GM21515 (cell line): ENCODE results near the gene PLA2G4A.

ENCODE experiments used
- ATAC-seq: cut with Tn5 transposase; IDR thresholded peaks from one replicate; pipeline ENCODE4 v1.9.1; 2021; ENCODE audit not compliant: unreplicated experiment

Gene PLA2G4A

DNA sequence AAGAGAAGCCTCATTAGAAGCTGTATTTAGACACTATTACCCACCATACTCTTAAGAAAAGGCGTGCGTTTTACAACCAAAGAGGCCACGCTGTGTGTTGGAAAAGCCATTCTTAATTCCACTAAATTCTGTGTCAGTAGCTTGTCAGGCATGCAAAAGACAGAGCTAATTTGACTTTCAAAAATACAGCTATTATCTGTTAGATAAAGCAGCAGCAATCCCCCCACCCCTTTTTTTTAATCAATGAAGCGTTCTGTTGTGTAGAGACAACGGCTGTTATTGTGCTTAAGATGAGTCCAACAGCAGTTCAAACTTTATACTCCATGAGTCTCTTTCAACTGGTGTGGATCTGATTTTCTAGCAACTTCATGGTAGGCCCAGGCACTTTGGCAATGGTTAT lies 43.5 kb downstream of the PLA2G4A start:
- no peak for ATAC-seq

- no peak for ATAC-seq
These were observed 44.9 kb downstream of the PLA2G4A start for GRCh38 chr1:186873687-186874086.

DNA sequence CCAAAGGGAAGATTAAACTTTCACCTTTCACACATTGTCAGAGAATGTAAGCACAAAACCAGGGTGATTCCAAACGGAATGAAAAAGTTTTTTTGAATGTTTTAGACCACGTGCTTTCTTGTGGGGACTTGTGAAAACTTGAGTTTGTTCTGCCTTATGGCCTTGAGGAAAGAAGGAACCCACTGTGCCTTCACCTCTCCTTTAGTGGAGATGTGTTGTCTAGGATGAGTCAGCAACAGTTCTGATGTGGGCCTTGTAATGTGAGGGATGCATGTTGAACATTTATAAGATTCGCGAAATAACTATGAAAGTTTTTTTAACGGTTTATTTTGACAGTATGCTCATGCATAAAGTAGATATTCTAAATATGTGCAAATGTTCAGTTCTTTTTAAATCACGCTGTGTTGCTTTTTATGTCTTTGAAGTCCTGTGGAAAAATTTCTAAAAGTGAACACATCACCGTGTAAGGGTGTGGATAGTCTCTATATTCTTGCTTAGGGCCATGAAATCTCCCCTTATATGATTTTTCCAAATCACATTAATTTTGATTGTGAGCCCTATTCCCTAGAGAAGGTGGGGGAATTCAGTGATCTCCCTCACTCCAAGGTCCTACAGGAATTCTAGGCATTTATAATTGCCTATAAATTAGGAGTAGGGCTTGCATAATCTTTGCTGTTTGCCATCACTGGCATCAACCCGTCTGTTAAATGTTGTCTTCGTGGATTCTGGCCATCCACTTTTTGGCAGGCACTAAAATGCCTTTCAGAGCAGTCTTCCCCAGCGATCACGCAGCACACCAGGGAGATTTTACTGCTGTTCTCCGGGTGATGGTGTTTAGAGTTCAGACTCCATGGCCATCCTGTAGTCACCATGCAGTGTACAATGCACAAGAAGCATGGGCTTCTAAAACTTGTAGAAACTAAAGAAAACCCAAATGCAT lies 47.4 kb downstream of the PLA2G4A start:
- ATAC-seq: no peak

DNA sequence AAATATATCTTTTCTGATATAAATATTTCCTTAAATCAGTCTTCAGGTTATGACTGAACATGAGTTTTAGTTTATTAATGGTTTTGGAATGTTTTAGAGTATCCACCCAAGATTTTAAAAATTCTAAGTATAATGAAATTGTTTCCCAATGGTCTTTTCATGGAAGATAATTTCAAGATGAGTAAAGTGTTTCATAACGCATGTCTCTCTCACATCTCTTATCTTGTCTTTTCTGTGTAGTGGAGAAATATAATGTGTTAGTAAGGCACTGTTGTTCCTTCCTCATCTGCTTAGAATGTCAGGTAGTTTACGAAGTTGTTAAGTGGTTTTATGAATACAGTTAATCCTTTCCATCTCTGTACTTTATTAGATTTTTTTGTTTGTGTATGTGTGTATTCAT lies 49.6 kb downstream of the PLA2G4A start:
- ATAC-seq: no peak

- no peak for ATAC-seq
These were observed 52.2 kb downstream of the PLA2G4A start for GRCh38 chr1:186880982-186881381.

DNA sequence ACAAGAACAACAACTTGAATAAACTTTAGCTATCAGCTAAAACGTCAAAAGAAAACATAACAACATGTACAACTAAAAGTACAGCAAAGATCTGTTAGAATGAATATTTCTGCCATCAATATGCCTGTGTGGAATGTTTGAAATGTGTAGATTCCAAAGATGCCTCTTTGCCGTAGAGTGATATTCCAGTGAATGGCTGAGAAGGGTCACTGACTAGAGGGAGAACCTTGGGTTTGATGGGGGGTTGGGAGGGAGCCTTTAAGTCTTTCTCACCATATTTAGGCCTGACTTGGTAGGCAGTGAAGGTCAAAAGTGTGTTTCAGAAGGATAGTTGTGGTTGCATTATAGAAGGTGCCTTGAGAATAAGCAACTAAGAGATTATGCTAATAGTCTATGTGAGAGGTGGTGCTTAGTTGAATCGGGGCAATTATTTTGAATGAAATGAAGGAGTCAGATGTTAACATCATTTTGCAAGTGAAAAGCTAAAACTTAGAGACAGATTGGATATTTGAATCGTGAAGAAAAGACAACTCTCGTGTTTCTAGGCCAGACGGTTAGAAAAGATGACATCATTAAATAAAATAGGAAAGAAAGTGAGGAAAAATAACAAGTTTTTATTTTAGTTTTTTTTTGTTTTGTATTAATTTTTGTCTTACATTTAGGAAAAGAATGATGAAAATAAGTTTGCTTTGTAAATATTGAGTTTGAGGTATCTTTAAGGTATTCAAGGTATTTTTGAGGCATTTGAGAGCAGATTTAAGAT lies 53.8 kb downstream of the PLA2G4A start:
- no peak for ATAC-seq

- ATAC-seq: no peak
These were observed 55.5 kb downstream of the PLA2G4A start for GRCh38 chr1:186884251-186884650.

DNA sequence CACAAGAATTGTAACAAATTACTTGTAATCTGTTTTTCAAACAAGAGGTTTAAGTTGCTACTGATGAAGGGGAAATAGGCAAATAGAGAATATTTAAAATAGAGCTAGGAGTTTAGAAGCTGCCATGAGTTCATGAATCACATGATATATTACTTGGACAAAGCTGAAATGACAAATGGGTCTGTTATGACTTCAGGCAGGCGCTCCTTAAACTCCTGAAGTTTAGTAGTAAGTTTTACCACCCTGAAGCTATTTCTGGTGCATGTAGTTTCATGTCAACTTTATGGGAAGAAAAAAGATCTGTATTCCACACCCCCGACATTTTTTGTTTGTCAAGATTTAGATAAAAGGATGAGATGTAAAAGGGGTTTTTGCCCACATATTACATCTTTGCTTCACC lies 58.5 kb downstream of the PLA2G4A start:
- no peak for ATAC-seq

DNA sequence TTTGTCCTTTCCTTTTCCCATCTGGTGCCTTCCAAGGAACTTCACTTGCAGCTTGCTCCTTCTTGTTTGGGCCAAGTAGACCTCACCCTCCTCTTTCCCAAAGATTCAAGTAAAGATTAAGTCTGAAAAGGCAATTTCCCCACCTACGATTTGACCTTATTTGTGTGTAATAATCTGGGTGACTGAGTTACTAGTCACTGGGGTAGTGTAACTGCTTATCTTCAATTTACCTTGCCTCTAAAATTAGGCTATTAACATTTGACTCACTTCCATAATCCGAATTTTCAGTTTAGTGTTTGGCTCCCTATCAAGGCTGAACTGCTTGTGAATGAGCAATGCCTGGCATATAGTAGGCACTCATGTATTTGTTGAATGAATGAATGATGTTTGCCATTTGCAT lies 59.6 kb downstream of the PLA2G4A start:
- no peak for ATAC-seq

DNA sequence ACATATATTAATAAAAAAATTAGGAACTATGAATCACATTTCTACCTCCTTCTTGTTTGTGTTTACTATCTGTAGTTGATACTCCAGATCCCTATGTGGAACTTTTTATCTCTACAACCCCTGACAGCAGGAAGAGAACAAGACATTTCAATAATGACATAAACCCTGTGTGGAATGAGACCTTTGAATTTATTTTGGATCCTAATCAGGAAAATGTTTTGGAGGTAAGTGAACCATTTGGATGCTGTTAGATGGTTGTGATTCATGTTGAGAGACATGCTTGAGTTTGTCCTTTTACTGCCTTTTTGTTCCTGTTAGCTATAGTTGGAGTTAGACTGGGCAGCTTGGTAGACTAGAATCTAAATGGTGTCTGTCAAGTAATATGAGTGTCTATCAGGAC lies 64.2 kb downstream of the PLA2G4A start:
- ATAC-seq: no peak

- no peak for ATAC-seq
These were observed 65.7 kb downstream of the PLA2G4A start for GRCh38 chr1:186894415-186894814.

DNA sequence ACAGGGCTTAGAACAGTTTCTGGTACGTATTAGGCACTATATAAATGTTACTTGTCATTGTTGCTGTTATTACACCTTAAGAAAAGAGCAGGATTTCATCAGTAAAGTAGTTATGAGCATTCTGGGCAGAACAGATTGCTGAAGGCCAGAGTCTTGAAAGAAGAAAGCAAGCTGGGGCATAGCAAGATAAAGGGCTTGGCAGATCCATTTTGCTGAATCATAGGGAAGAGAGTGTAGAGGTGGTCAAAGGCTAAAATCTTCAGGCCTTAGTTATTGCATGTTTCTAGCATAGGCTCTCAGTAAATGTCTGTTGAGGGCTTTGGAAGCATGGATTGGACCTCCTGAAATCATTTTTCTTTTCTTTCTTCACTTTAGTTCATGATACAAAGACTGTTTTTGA lies 67.5 kb downstream of the PLA2G4A start:
- ATAC-seq: no peak

- no peak for ATAC-seq
These were observed 68.3 kb downstream of the PLA2G4A start for GRCh38 chr1:186897008-186897407.

GRCh38 chr1:186899577-186899976 lies 70.8 kb downstream of the PLA2G4A start:
- ATAC-seq: peak; percentile 94

- ATAC-seq: no peak
These were observed 71.2 kb downstream of the PLA2G4A start for GRCh38 chr1:186899977-186900376.

DNA sequence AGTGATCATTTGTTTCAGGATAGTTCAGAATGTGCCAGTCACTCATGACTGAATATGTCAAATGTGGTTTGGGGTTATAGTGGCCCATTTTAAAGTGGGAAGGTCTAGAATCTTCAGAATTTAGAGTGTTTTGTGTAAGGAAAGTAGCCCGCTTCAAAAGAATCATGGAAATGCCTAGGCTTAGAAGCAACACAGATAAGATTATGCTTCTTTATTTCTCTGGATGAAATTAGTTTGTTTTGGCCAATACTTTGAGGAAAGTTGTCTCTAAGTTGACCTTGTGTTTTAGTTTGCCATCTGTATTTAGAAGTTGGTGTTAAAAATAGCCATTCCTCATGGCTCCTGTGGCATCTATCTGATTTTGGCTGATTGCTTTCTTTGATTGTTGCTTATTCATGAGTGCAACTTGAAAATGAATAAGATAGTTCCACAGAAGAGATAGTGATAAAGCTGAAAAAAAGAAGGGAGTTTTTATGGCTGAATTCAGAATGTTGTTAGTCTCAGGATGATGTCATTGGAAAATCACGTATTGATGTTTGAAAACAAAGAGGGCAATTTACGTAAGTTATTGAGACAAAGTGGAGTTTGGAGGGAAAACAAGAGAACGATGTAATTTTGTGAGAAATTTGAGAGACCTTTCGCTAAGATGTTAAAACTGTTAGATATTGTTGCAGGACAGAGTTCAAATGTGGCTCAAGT lies 71.9 kb downstream of the PLA2G4A start:
- ATAC-seq: no peak

- no peak for ATAC-seq
These were observed 72.9 kb downstream of the PLA2G4A start for GRCh38 chr1:186901631-186902030.

GRCh38 chr1:186903374-186904136 lies 74.8 kb downstream of the PLA2G4A start:
- no peak for ATAC-seq

GRCh38 chr1:186904361-186904760 lies 75.6 kb downstream of the PLA2G4A start:
- ATAC-seq: no peak

DNA sequence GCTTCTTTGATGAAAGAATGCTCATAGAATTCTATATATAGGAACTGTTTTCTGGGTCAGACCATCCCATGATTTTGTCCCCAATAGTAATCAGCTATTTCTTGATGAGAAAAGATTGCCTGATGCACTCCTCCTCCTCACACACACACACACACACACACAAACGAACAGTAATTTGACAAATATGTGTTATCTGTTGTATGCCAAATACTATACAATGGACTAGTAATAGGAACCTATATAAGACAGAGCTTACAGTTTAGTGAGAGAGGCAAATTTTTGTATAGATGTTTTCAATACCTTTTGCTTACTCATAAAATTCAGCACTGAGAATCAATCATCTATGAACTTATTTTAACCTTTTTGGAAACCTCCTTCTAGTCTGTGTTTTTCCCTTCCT lies 76.8 kb downstream of the PLA2G4A start:
- ATAC-seq: no peak

- ATAC-seq: no peak
These were observed 86.8 kb downstream of the PLA2G4A start for GRCh38 chr1:186915555-186915954.
